H1 (cell line): Measurements from ENCODE around the gene TFR2. TPM values are rescaled to one million over a fixed set of nuclear protein-coding genes. Genes with fewer than 3 reads are reported as not detected.

Source experiments
- CHD1 ChIP-seq: IDR thresholded peaks from 2 replicates; pipeline ENCODE4 v1.6.1; 2012; ENCODE audit warnings: low read depth, low read length, improper control_type of control experiment
- CHD2 ChIP-seq: IDR thresholded peaks from 2 replicates; pipeline ENCODE4 v1.6.1; 2012; ENCODE audit warnings: low read length, improper control_type of control experiment
- HDAC6 ChIP-seq: IDR thresholded peaks from one replicate; pipeline ENCODE4 v1.7.1; 2012; ENCODE audit warnings: low read depth, mild to moderate bottlenecking, inconsistent platforms, low read length, moderate library complexity
- JUND ChIP-seq: IDR thresholded peaks from 2 replicates; pipeline ENCODE4 v1.6.1; 2011; ENCODE audit warnings: mild to moderate bottlenecking, improper control_type of control experiment, low read length
- RAD21 ChIP-seq, 2 experiments: IDR thresholded peaks in 1 of 2; conservative IDR thresholded peaks in 1 of 2; 2 replicates each; pipeline ENCODE4 v1.6.1; 2011; ENCODE audit warnings: low read depth in 2 of 2, low read length in 2 of 2, improper control_type of control experiment in 1 of 2, inconsistent platforms in 1 of 2, mild to moderate bottlenecking in 1 of 2, moderate library complexity in 1 of 2
- SIN3A ChIP-seq, 2 experiments: IDR thresholded peaks in 1 of 2; conservative IDR thresholded peaks in 1 of 2; 2 replicates each; pipeline ENCODE4 v1.6.1; 2011 to 2012; ENCODE audit warnings: low read length in 2 of 2, improper control_type of control experiment in 1 of 2, low read depth in 1 of 2, mild to moderate bottlenecking in 1 of 2
- SIRT6 ChIP-seq: IDR thresholded peaks from one replicate; pipeline ENCODE4 v1.7.1; 2012; ENCODE audit warnings: low read length, inconsistent platforms
- SP4 ChIP-seq: IDR thresholded peaks from 2 replicates; pipeline ENCODE4 v1.6.1; 2012; ENCODE audit warnings: low read length, inconsistent platforms
- SUZ12 ChIP-seq: fragments of 200-600 bp; sonication (generic); IDR thresholded peaks from 2 replicates; pipeline ENCODE4 v1.6.1; 2012; ENCODE audit warnings: mild to moderate bottlenecking, inconsistent platforms, low read length, moderate library complexity, mixed read lengths
- TAF7 ChIP-seq: optimal IDR thresholded peaks from 2 replicates; pipeline ENCODE3; 2011; ENCODE audit warnings: low read depth, mild to moderate bottlenecking, inconsistent platforms, low read length, moderate library complexity, borderline replicate concordance
- TBP ChIP-seq: IDR thresholded peaks from 2 replicates; pipeline ENCODE4 v1.6.1; 2011; ENCODE audit warnings: low read depth, low read length, improper control_type of control experiment
- polyA plus RNA-seq, 7 experiments: library from polyadenylated mRNA; depleted of rRNA in 3 of 7; stranded (reverse) in 5 of 7; unstranded in 2 of 7; fragments of >200 nt in 5 of 7; fragments of 200-250 nt in 2 of 7; gene quantifications; 1 replicate in 5 of 7; 2 replicates in 1 of 7; 4 replicates in 1 of 7; pipeline versions ENCODE4 v1.2.1 to v1.2.3, GENCODE V29; 2011 to 2013; ENCODE audit warnings: missing spikeins in 2 of 7, mixed read lengths in 2 of 7
- total RNA-seq: library from RNA; stranded (reverse); fragmentation: NEBNext Ultra II Directional; extraction: Animal tissue kit (Norgen Biotek cat#: 25700); gene quantifications from 2 replicates; pipeline ENCODE4 v1.2.1, GENCODE V29; 2021
- TF ChIP-seq, protein P1 (sequence below): IDR thresholded peaks from 2 replicates; pipeline ENCODE4 v1.6.1; 2012; ENCODE audit warnings: low read length, inconsistent platforms

The TFR2 gene
- total and polyA plus RNA-seq, 2 of the 8 experiments (the other 6 are each of a cell fraction or from before 2014, with no cell fraction given), result 4.6 to 5.7 TPM

DNA sequence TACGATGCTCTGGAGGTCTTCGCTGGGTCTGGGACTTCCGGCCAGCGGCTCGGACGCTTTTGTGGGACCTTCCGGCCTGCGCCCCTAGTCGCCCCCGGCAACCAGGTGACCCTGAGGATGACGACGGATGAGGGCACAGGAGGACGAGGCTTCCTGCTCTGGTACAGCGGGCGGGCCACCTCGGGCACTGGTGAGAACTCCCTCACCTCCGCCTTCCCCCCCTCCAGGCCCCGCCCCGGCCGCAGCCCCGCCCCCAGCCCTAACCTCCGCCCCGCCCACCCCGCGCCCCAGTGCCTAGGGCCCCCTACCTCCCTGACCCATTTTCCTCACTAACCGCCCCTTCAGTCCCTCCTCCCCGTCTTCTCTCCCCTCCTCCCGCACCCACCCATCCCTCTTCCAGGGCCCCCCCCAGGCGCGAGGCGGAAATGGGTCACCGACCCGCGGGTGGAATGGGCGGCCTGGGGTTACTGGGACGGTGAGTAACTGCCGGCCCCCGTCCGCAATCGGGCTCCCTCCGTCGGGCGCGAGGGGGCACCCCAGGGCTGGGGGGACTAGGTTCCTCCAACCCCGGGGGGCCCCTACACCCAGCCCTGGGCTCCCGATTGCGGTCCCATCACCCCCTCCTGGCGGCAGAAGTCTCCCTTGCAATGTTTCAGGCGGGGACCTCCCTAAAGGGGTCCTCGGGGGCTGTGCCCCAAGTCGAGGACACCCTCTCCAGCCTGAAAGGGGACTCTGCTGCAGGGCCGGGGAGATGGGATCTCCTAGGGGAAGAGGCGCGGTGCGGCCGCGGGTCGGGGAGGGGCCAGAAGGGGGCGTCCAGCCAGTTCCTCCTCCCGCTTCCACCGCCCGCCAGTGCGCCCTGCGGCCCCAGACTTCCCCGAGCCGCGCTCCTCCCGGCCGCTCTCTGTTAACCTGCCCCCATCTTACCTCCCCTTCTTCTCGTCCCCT is 37.0 kb downstream of the TFR2 start (continued):
- TF ChIP-seq, protein P1, sequence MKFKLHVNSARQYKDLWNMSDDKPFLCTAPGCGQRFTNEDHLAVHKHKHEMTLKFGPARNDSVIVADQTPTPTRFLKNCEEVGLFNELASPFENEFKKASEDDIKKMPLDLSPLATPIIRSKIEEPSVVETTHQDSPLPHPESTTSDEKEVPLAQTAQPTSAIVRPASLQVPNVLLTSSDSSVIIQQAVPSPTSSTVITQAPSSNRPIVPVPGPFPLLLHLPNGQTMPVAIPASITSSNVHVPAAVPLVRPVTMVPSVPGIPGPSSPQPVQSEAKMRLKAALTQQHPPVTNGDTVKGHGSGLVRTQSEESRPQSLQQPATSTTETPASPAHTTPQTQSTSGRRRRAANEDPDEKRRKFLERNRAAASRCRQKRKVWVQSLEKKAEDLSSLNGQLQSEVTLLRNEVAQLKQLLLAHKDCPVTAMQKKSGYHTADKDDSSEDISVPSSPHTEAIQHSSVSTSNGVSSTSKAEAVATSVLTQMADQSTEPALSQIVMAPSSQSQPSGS, result no peak
- TF ChIP-seq RAD21 (IDR thresholded peaks at IDR 0.05 in 1 of 2, conservative IDR thresholded peaks at IDR 0.05 in 1 of 2; ENCODE audit: low read depth in 2 of 2, low read length in 2 of 2) (peak; percentile 12 to 16; a peak in 2 of 4 replicates), JUND (no peak), CHD2 (no peak), CHD1 (no peak), SUZ12 (no peak), TAF7 (no peak), TBP (peak; percentile 49), SIRT6 (no peak), HDAC6 (no peak), SP4 (no peak; the same call in 1 of the 2 replicates), SIN3A (conservative IDR thresholded peaks at IDR 0.05 in 1 of 2, IDR thresholded peaks at IDR 0.05 in 1 of 2; ENCODE audit: low read depth in 1 of 2, low read length in 2 of 2) (no peak; a peak in 1 of 4 replicates)
